GM18861 (cell line): ENCODE measurements around the gene CYB561D1.

Experiments
- ATAC-seq: cut with Tn5 transposase; IDR thresholded peaks from one replicate; pipeline ENCODE4 v1.9.1; 2021; ENCODE audit not compliant: unreplicated experiment

CYB561D1 gene

DNA sequence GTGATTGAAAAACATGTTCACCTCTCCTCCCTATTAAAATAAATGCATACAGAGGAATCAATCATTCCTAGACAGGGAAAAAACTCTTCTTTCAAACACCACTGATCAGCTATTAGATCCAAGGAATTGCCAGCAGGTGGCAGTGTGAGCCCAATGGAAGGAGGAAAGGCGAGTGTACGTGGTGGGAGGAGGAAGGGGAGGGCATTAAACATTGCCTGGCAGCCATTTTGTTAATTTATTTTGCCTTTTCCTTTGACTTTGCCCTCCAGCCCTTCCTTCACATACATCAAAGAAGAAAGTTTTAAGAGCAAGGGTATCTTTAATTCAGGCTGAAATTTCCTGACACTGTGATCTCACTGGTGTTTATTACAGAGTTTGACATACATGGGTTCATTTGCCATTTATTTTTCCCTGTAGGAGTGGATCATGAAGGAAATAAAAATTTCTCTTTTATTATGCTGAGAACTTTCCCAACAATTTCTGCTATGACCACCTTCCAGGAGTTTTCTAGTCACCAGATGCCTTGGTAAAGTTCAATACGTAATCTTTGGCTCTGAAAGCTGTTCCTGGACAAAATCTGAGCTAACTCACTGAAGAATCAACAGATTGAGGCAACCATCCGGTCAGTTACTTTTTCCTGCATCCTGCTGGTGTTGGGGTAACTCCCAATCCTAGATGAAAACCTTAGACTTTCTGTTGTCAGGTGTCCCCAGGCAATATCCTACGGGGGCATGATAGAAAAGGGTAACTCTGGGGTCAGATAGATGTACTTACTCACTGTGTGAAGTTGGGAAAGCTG, 52.6 kb downstream of the CYB561D1 start:
- peak; percentile 50 for ATAC-seq

DNA sequence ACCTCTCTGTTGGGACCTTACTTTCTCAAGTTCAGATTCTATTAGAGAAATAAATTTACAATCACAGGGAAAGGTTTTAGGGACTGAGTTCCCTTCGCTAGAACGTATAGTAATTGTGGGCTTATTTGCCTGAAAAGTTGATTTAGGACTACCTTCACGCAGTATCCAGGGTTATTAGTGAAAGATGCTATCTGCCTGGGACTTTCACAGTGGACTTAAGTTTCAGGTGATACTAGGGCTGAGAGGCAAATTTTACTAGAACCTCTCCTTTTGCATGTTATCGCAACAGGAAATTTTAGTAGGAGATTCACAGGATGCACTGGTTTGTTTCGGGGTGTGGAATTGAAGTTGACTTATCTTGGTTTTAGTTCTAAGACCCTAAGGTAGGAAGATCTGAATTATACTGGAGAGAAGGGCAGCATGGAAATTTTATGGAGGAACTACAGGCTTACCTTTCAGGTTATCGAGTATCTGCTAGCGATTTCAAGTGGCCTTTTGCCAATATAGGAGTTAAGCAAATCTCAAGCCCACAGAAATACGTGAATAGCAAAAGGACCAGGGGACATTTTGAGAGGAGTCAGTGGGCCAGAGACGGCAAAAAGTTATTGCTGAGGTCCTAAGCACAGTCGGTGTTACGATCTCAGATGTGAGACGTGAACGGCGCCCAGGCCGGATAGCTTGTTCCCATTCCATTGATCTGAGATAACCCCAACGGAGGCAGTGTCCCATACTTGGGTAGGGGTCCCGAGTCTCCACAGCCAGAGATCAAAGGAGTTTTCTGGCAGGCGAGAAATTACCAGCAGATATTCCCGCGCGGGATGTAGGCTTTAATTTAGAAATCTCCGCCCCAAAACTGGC, 53.8 kb downstream of the CYB561D1 start:
- no peak for ATAC-seq

DNA sequence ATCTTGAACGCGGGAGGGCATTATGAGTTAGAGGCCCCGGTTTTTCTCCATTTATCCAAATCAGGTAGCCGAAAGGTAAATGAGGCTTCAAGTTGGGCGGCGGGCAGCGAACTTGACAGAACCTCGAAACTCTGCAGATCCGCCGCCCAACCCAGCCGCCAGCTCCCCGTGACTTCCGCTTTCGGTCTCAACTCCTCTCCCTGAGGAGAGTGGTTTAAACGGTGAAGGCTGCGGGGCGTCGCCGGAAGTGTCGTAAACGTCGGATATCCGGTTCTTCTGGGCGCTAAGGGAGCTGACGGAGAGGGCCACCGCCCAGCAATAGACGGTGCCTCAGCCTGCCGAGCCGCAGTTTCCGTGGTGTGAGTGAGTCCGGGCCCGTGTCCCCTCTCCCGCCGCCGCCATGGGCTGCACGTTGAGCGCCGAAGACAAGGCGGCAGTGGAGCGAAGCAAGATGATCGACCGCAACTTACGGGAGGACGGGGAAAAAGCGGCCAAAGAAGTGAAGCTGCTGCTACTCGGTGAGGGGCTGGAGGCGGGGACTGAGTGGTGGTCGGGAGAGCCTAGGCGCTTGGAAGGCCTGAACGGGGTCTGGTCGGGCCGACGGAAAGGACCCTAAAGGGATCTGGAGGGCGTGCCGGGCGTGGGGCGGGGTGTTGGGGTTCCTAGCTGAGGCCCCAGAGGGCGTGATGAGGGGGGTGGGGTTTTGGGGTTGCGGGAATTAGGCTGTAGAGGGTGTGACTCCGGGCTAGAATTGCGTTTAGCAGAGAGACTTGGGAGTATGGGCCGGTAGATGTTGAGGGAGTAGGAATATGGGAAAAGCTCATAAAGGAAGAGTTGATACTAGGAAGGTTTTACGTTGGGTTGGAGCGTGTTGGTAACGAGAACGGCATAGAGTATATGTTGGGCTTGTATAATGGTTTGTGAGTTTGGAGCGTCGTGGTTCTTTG, 54.7 kb downstream of the CYB561D1 start, which contains the start of gene GNAI3:
Gene GNAI3, plus strand, starts transcription at position 295 of the 947 bp plus-strand sequence. Its CDS starts 106 bp downstream, at position 401.
- ATAC-seq = peak; percentile 75
